ENCODE measurements around the gene NEDD4L. TPM values are rescaled to one million over a fixed set of nuclear protein-coding genes. Genes with fewer than 3 reads are reported as not detected.

The NEDD4L gene
- total and polyA plus RNA-seq, 7 donors, result 14.8 to 28.0 (median 19.6) TPM

DNA sequence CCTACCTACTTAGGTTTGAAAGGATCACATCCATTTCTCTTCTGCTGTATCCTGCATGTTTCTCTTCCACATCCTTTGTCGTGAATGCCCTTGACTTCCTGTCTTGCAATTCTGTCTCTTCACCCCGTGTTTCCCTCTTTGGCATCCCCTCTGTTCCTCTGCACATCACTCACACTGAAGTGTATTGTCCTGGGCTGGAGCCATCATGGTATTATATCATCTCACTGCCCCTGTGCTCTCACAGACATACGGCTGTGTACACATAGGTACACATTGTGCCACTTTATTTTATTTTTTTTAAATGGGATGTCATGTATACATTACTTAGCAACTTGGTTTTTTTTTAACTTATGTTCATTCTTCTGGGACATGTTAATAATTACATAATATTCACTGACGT, 293.3 kb downstream of the NEDD4L start:
- ATAC-seq, result peak; percentile 20 to 55 (median 51)

DNA sequence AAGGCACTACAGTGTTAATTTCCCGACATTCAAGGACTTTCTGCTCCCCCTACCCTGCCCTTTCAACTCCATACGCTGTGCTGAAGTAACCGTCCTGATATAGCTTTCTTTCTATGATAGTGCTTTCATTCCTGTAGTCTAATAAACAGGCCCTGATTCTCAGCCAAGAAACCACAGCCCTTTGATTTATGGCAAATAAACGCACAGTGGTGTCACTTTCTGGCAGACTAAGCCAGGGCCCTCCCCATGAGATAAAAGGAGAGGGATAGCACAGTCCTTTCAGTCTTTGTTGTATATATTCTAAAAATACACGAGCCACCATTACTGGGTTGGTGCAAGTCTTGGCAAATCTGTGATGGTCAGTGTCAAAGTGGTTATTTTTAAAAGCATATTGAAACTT, 293.7 kb downstream of the NEDD4L start:
- ATAC-seq, result peak; percentile 42 to 88 (median 78)
- WGBS, 3 donors, result 24 to 36% (median 25%) methylated on average over 5 of the region's 5 CpGs

More for the DNA sequence above, 293.3 kb downstream of the NEDD4L start:
- Histone ChIP-seq H3K4me1 (peaks cover 13% of the 10 kb centered on the region), H3K4me3 (no peak overlapping the region), H3K27ac (peak overlapping the region; percentile 64), H3K36me3 (ENCODE audit: insufficient read depth in 1 of 2, low read depth in 1 of 2) (peaks cover 0 to 39% of the 10 kb centered on the region in 2 donors), H3K27me3 (ENCODE audit: insufficient read depth in 3 of 3, low read length in 2 of 3) (no peaks in the 10 kb centered on the region), H3K9me3 (no peaks in the 10 kb centered on the region)
- no peak for DNase-seq
- TF ChIP-seq, protein P1, sequence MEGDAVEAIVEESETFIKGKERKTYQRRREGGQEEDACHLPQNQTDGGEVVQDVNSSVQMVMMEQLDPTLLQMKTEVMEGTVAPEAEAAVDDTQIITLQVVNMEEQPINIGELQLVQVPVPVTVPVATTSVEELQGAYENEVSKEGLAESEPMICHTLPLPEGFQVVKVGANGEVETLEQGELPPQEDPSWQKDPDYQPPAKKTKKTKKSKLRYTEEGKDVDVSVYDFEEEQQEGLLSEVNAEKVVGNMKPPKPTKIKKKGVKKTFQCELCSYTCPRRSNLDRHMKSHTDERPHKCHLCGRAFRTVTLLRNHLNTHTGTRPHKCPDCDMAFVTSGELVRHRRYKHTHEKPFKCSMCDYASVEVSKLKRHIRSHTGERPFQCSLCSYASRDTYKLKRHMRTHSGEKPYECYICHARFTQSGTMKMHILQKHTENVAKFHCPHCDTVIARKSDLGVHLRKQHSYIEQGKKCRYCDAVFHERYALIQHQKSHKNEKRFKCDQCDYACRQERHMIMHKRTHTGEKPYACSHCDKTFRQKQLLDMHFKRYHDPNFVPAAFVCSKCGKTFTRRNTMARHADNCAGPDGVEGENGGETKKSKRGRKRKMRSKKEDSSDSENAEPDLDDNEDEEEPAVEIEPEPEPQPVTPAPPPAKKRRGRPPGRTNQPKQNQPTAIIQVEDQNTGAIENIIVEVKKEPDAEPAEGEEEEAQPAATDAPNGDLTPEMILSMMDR (IDR thresholded peaks at IDR 0.05), result no peak
- 26 to 34% (median 27%) methylated on average over 4 of the region's 4 CpGs for WGBS, 3 donors
- intact Hi-C loops (cut with DNase I), result no loop called here

DNA sequence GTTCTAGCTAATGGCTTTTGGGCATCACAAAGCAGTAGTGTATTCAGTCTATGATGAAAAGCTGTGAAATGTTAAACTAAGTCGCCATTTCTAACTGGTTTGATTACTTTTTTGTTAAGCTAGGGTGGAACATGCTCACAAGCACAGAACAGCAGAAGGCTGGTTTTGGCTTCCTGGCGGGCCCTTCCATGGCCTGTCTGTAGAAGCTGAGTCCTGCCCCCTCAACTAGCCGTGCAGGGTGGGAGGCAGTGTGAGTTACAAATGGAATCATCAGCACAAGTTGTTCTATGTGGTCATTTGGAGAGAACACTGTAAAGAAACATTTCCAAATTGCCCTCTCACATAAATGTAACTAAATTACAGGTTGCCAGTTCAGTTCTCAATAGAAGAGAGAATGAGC, 294.1 kb downstream of the NEDD4L start:
- TF ChIP-seq, protein P1 (IDR thresholded peaks at IDR 0.05), result no peak
- peaks cover 0 to 44% of the 10 kb centered on the region in 2 donors for H3K36me3 ChIP-seq (ENCODE audit: insufficient read depth in 1 of 2, low read depth in 1 of 2)
- H3K27me3 ChIP-seq (ENCODE audit: insufficient read depth in 3 of 3, low read length in 2 of 3), result no peaks in the 10 kb centered on the region
- 60 to 74% (median 67%) methylated on average over 3 of the region's 3 CpGs for WGBS, 3 donors
- ATAC-seq (peak in 3 of 4 donors; percentile 11 to 49 (median 29)), DNase-seq (no peak)
- intact Hi-C loops (cut with DNase I), result no loop called here
- H3K4me3 ChIP-seq, result no peak overlapping the region
- peaks cover 13% of the 10 kb centered on the region for H3K4me1 ChIP-seq
- H3K9me3 ChIP-seq, result no peaks in the 10 kb centered on the region
- peak overlapping the region; percentile 64 for H3K27ac ChIP-seq

More for the DNA sequence above, 293.7 kb downstream of the NEDD4L start:
- Histone ChIP-seq H3K36me3 (ENCODE audit: insufficient read depth in 1 of 2, low read depth in 1 of 2) (peaks cover 0 to 41% of the 10 kb centered on the region in 2 donors), H3K9me3 (no peaks in the 10 kb centered on the region), H3K27me3 (ENCODE audit: insufficient read depth in 3 of 3, low read length in 2 of 3) (no peaks in the 10 kb centered on the region), H3K27ac (peak overlapping the region; percentile 64), H3K4me1 (peaks cover 13% of the 10 kb centered on the region), H3K4me3 (no peak overlapping the region)
- TF ChIP-seq, protein P1 (IDR thresholded peaks at IDR 0.05), result no peak
- DNase-seq, result no peak
- intact Hi-C loops (cut with DNase I), result no loop called here

DNA sequence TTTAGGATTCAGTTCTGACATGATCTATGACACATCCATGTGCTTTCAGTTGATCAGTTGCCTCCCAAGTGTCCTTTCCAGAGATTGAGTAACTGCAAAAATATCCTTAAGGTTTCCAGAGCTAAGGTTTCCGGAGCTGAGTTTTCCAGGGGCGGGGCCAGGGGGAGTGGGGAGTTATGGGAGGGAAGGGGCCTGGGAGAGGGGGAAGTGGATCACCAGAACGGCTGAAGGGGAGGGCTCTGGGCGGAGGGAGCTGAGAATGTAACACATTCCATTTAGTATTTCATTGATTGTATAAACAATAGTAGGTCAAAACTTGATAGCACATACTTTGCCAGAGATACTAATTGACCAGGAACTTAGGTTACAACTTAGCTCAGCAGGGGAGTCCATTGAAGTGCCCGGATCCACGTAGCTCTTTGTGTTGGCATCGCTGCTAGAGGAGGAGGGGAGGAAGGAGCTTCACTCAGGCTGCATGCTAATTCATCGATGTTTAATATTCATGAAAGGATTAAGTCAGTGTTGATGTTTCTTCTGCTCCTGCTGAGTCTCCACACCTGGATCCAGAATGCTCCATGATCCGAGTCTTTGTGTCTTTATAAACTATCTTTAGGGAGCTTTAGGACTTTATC, 295.1 kb downstream of the NEDD4L start:
- intact Hi-C loops (cut with DNase I), result no loop called here
- H3K36me3 ChIP-seq (ENCODE audit: insufficient read depth in 1 of 2, low read depth in 1 of 2), result peaks cover 0 to 36% of the 10 kb centered on the region in 2 donors
- no peak overlapping the region for H3K27ac ChIP-seq
- H3K9me3 ChIP-seq, result no peaks in the 10 kb centered on the region
- 56 to 68% (median 57%) methylated on average over 9 of the region's 9 CpGs for WGBS, 3 donors
- H3K4me1 ChIP-seq, result peaks cover 16% of the 10 kb centered on the region
- DNase-seq (no peak), ATAC-seq (peak in 1 of 4 donors; percentile 17)
- TF ChIP-seq, protein P1 (IDR thresholded peaks at IDR 0.05), result no peak
- H3K4me3 ChIP-seq, result no peak overlapping the region
- no peaks in the 10 kb centered on the region for H3K27me3 ChIP-seq (ENCODE audit: insufficient read depth in 3 of 3, low read length in 2 of 3)

Measured in psoas muscle (tissue), 8 donors.